Stomach (tissue), 4 donors: ENCODE results near the gene JAGN1.

Source experiments
- POLR2AphosphoS5 ChIP-seq, 3 donors: sonication (generic); formaldehyde crosslinking; IDR thresholded peaks; one replicate each; pipeline ENCODE4 v1.6.1; 2016; ENCODE audit warnings: antibody characterized with exemption in 3 of 3
- TF ChIP-seq, protein P1 (sequence below), 7 experiments: fragments of 450-650 bp in 4 of 7; fragments of 200-600 bp in 3 of 7; sonication (generic) in 3 of 7; IDR thresholded peaks; one replicate each; pipeline ENCODE4 v1.5.1; 2016 to 2019; ENCODE audit warnings: antibody characterized with exemption in 7 of 7, control low read depth in 2 of 7, mild to moderate bottlenecking in 1 of 7

DNA sequence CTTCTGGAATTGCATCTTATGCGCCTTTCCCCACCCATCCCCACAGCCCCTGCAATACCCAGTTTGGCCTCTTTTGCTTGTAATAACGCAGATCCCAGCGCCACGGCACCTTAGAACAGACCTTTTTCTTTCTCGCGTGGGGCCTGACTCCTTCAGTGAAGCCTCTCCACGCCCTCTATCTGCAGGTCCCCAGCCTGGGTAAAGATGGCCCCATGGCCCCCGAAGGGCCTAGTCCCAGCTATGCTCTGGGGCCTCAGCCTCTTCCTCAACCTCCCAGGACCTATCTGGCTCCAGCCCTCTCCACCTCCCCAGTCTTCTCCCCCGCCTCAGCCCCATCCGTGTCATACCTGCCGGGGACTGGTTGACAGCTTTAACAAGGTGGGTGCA lies 43.8 kb downstream of the JAGN1 start:
- TF ChIP-seq, protein P1, sequence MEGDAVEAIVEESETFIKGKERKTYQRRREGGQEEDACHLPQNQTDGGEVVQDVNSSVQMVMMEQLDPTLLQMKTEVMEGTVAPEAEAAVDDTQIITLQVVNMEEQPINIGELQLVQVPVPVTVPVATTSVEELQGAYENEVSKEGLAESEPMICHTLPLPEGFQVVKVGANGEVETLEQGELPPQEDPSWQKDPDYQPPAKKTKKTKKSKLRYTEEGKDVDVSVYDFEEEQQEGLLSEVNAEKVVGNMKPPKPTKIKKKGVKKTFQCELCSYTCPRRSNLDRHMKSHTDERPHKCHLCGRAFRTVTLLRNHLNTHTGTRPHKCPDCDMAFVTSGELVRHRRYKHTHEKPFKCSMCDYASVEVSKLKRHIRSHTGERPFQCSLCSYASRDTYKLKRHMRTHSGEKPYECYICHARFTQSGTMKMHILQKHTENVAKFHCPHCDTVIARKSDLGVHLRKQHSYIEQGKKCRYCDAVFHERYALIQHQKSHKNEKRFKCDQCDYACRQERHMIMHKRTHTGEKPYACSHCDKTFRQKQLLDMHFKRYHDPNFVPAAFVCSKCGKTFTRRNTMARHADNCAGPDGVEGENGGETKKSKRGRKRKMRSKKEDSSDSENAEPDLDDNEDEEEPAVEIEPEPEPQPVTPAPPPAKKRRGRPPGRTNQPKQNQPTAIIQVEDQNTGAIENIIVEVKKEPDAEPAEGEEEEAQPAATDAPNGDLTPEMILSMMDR (IDR thresholded peaks at IDR 0.05) = peak in 1 of 7 experiments; percentile 5
- TF ChIP-seq POLR2AphosphoS5 (IDR thresholded peaks at IDR 0.05) = no peak
